NCI-H1092 (cell line): ENCODE measurements around the gene NDUFB4.
"Not testable (repeated sequence)": the region's sequence is repeated elsewhere in the genome, so short reads cannot be mapped to it uniquely, and the experiment has no call there.

Experiments used
- DNase-seq: peaks from one replicate; lab custom pipeline; 2025; lab: John Stamatoyannopoulos, UW

The NDUFB4 gene

GRCh38 chr3:120569222-120570057, 26.7 kb upstream of the NDUFB4 start:
- no peak for DNase-seq

- DNase-seq, result no peak
Measured at GRCh38 chr3:120572027-120572426, 24.1 kb upstream of the NDUFB4 start.

GRCh38 chr3:120587332-120587975, 8.7 kb upstream of the NDUFB4 start:
- no peak for DNase-seq

DNA sequence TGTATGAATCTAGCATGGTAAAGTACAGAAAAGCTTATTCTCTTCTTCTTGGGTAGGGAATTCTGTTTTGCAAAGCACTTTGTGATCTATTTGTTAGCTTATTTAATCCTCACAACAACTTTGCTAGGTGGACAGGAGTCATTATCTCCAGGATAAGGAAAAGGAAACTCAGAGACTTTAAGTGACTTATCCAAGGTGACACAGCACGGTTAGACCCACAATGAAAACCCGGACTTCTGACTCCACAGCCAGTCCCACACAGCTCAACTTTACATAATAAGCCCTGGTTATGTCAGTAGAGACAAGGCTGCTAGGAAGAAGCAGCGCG, 384 bp upstream of the NDUFB4 start:
- no peak for DNase-seq

DNA sequence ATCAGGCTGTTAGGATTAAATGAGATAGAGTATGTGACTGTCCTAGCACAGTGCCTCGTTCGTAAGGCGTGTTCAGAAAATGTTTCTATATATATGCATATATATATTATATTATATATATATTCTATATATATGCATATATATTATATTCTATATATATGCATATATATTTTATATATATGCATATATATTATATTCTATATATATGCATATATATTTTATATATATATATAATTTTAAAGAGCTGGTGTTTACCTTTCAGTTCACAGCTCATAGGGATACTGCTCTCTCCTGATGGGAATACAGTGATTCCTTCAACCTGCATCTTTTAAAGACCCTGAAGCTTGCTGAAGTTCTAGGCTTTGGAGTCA, 702 bp downstream of the NDUFB4 start:
- DNase-seq, result no peak

DNA sequence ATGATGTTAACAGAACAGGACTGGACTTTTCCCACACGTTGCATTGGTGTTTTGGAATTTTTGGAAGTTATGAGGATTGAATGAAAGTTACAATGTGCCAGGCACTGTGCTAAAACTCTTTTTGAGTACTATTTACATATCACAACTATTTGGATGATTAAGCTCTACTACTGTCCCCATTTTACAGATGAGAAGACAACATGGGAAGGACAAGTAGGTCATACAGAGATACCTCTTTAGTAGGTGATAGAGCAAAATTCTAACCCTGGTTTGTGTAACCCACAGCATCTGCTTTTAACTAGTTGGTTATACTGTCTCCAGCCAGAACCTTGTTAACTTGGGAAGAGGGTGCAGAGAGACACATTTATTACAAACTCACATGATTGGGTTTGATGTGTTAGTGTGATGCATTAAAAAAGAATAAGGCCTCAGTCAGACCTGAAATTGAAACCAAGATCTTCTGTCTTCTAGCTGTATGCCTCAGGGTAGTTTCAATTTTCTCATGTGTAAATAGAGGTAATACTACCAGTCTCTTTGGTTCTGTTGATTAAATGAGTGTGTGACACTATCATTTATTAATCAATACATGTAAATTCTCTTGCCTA, 1.4 kb downstream of the NDUFB4 start:
- no peak for DNase-seq

- DNase-seq, result no peak
Measured at GRCh38 chr3:120599211-120599610, 3.1 kb downstream of the NDUFB4 start.

DNA sequence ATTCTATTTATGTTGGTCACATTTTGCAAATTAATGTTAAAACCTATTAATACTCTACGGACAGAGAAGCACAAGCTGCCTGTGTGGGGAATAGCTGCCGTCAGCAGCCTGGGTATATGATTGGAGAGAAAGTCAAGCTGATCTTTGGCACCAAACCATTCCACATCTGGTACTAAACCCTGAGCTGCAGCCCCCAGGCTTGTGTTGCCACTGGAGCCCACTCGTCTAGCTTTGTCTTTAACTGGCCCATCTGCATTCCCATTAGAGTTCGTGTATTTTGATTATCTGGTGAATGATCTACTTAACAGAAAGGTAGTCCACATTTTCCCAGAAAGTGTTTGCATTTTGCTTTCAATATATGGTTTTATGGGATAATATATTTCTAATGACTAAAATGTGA, 5.4 kb downstream of the NDUFB4 start:
- no peak for DNase-seq

- DNase-seq, result no peak
Measured at GRCh38 chr3:120602682-120603081, 6.5 kb downstream of the NDUFB4 start.

GRCh38 chr3:120604382-120604781, 8.2 kb downstream of the NDUFB4 start:
- DNase-seq, result no peak

DNA sequence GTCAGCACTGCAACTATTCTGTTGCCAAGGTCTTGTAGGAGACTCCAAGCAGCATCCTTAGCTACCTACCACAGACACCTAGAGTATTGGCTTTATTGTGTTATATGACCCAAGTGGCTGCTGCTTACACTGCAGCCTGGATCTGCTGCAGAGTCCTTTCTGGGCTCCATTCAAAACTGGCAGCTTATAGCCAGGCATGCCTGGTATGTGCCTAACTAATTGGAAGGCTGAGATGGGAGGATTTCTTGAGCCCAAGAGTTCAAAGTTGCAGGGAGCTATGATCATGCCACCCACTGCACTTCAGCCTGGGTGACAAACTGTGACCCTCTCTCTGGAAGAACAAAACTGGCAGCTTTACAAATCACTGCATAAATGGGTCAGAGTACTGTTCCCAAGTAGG, 8.6 kb downstream of the NDUFB4 start:
- DNase-seq, result no peak

GRCh38 chr3:120608506-120608905, 12.4 kb downstream of the NDUFB4 start:
- DNase-seq, result no peak

GRCh38 chr3:120614765-120615164, 18.6 kb downstream of the NDUFB4 start:
- DNase-seq, result no peak

DNA sequence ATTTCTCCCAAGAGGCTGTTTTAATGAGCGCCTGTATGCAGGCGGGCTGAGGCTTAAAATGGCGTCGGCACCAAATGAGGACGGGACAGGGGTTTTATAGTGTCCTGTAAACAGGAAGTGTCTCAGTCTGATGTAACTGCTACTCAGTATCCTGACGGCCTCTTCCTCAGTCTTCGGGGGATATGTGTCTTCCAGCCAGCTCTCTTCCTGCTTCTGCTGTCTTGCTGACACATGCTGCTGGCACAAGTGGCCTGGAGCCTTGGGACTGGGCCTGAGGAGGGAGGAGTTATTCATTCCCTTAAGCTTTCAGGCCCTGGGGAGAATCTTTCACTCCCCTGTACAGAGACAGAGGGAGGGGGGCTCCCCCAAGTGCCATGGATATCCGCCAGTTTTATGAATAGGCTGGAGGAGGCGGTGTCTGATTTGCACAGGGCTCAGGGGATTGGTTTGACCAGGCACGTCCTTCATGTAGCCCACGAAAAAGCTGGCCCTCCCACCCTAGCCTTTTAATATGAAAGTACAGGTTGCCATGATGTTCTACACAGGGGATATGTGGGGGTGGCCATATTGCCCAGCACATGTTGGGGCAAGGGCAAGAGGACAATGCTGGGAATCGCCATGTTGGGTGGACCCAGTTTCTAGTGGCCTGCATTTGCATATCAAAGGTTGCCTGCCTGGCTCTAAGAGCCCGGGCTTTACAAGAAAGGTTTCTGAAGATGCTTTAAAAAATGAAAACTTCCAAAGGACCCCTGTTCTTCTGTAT, 19.9 kb downstream of the NDUFB4 start:
- no peak for DNase-seq

- DNase-seq, result not testable (repeated sequence)
Measured at GRCh38 chr3:120616745-120617144, 20.6 kb downstream of the NDUFB4 start.

- no peak for DNase-seq
Measured at GRCh38 chr3:120622457-120622856, 26.3 kb downstream of the NDUFB4 start.

GRCh38 chr3:120622870-120623726, 27.0 kb downstream of the NDUFB4 start:
- DNase-seq, result no peak

DNA sequence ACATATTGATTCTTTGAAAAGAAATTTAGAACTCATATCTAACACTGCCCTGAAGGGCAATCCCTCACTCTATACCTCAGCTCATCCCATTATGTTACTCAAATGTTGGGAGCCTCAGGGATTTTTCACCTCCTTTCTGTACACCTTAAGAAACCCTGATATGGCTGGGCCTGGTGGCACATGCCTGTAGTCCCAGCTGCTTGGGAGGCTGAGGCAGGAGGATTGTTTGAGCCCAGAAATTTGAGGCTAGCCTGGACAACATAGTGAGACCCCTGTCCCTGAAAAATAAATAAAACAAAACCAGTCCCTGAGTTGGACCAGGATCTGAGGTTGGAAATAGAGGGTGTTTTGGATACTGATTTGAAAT, 27.6 kb downstream of the NDUFB4 start:
- no peak for DNase-seq

GRCh38 chr3:120625159-120625586, 29.0 kb downstream of the NDUFB4 start:
- no peak for DNase-seq

DNA sequence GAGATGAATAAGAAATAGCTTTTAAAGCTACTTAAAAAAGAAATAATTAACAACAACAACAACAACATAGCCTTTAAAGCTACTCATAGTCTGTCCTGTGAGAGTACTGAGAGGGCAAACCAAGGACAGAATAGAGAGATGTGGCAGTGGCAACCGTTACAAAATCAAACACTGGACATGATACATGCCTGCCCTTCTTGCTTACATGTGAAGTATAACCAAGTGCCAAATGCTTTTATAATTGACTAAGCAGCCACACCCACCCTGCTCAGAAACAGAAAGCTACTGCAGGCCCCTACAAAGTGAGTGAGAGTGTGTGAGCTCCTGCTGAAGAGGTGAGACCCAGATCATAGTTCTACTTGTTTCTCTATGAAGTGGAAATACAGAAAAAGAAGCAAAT, 38.4 kb downstream of the NDUFB4 start:
- DNase-seq, result no peak

- no peak for DNase-seq
Measured at GRCh38 chr3:120636795-120637401, 40.8 kb downstream of the NDUFB4 start.
